Neutrophil (primary cell): ENCODE data around the gene CREB5.

Experiments
- H3K27ac ChIP-seq: fragments of 200-600 bp; sonication (generic); 2 replicates; pipeline ENCODE4 v1.5.1; 2016; ENCODE audit warnings: mild to moderate bottlenecking, moderate library complexity
- H3K27me3 ChIP-seq: fragments of 200-600 bp; sonication (generic); 2 replicates; pipeline ENCODE4 v1.6.0; 2016; ENCODE audit warnings: mild to moderate bottlenecking
- H3K36me3 ChIP-seq: fragments of 200-600 bp; sonication (generic); 2 replicates; pipeline ENCODE4 v1.5.1; 2017
- H3K4me1 ChIP-seq, 2 experiments: fragments of 200-600 bp in 1 of 2; sonication (generic) in 1 of 2; 1 replicate in 1 of 2; 2 replicates in 1 of 2; pipeline versions ENCODE4 v1.5.1 to v1.6.1; 2013 to 2016; ENCODE audit warnings: low read depth in 1 of 2, low read length in 1 of 2, mild to moderate bottlenecking in 1 of 2, moderate library complexity in 1 of 2; ENCODE audit not compliant: control insufficient read depth in 1 of 2, insufficient read depth in 1 of 2
- H3K4me3 ChIP-seq, 2 experiments: fragments of 200-600 bp in 1 of 2; sonication (generic) in 1 of 2; 1 replicate in 1 of 2; 2 replicates in 1 of 2; pipeline ENCODE4 v1.5.1; 2013 to 2016; ENCODE audit warnings: low read depth in 1 of 2, low read length in 1 of 2, mild to moderate bottlenecking in 1 of 2, moderate library complexity in 1 of 2
- H3K9me3 ChIP-seq: fragments of 200-600 bp; sonication (generic); 2 replicates; pipeline ENCODE4 v1.5.1; 2016
- TF ChIP-seq, protein P1 (sequence below): fragments of 200-600 bp; sonication (generic); IDR thresholded peaks from 2 replicates; pipeline ENCODE4 v1.5.1; 2016; ENCODE audit warnings: antibody characterized with exemption

Gene CREB5

DNA sequence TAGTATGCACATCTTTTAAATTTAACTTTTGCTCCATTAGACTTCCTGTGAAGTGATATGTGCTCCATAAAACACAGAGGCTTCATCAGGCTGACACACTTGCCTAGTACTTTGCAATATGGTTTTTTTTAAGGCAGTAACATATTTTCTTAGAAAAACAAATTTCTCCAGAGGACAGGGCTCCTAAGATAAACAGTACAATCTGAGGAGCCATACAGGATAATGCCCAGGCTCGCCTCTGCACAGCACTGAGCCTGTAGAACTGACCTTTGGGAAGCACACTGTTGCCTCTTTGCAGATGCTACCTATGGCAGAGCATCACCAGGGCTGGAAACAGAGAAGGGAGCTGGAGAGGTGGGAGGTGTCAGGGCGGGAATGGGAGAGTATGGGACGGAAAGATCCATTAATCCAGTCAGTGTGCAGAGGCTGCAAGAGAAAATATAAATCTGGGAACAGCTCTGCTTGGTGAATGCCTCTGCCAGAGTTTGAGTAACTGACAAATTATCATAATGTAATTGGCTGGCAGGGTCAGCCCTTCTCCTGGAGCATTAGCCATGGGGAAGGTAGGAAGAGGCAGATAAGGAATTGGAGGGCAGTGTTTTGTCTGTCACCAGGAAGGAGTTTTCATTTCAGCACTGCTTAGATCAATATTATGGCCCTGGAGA is 132.3 kb downstream of the CREB5 start:
- Histone ChIP-seq H3K27me3 (peaks cover 17% of the 10 kb centered on the region), H3K4me1 (no peaks in the 10 kb centered on the region)

DNA sequence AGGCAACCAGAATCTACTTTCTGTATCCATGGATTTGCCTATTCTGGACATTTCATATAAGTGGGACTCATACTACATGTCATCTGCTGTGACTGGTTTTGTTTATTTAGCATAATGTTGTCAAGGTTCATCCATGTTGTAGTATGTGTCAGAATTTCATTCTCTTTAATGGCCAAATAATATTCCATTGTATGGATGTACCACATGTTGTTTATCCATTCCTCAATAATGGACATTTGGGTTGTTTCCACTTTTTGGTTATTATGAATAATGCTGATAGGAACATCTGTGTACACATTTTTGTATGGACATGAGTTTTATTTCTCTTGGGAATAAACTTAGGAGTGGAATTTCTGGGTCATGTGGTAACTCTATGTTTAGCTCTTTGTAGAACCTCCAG is 133.7 kb downstream of the CREB5 start:
- H3K36me3 ChIP-seq, result no peaks in the 10 kb centered on the region
- no peak overlapping the region for H3K4me3 ChIP-seq
- H3K9me3 ChIP-seq, result no peaks in the 10 kb centered on the region
- TF ChIP-seq, protein P1, sequence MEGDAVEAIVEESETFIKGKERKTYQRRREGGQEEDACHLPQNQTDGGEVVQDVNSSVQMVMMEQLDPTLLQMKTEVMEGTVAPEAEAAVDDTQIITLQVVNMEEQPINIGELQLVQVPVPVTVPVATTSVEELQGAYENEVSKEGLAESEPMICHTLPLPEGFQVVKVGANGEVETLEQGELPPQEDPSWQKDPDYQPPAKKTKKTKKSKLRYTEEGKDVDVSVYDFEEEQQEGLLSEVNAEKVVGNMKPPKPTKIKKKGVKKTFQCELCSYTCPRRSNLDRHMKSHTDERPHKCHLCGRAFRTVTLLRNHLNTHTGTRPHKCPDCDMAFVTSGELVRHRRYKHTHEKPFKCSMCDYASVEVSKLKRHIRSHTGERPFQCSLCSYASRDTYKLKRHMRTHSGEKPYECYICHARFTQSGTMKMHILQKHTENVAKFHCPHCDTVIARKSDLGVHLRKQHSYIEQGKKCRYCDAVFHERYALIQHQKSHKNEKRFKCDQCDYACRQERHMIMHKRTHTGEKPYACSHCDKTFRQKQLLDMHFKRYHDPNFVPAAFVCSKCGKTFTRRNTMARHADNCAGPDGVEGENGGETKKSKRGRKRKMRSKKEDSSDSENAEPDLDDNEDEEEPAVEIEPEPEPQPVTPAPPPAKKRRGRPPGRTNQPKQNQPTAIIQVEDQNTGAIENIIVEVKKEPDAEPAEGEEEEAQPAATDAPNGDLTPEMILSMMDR, result no peak
- H3K27ac ChIP-seq, result no peak overlapping the region
- H3K27me3 ChIP-seq, result peaks cover 17% of the 10 kb centered on the region
- H3K4me1 ChIP-seq, result no peaks in the 10 kb centered on the region

More for the DNA sequence above, 132.3 kb downstream of the CREB5 start:
- TF ChIP-seq, protein P1, result no peak
- H3K36me3 ChIP-seq, result no peaks in the 10 kb centered on the region
- H3K4me3 ChIP-seq, result no peak overlapping the region
- no peaks in the 10 kb centered on the region for H3K9me3 ChIP-seq
- no peak overlapping the region for H3K27ac ChIP-seq

DNA sequence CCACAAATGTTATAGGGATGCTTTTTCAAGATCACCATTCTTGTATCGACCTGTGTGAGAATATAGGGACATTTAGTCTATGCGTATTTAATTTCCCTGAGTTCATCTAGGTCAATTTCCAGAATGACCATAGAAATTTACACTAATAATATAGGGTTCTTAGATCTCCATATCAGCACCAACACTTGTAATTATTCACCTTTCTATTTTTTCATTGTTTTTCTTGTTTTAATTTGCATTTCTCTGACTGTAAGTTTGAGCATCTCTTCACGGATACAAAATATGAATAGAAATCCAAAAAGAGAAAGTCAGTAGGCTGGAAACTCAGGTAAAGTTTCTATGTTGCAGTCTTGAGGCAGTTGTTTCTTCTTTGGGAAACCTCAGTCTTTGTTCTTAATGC is 134.8 kb downstream of the CREB5 start:
- TF ChIP-seq, protein P1, result no peak
- H3K27me3 ChIP-seq, result peaks cover 14% of the 10 kb centered on the region
- H3K27ac ChIP-seq, result no peak overlapping the region
- no peaks in the 10 kb centered on the region for H3K9me3 ChIP-seq
- no peaks in the 10 kb centered on the region for H3K36me3 ChIP-seq
- no peaks in the 10 kb centered on the region for H3K4me1 ChIP-seq
- no peak overlapping the region for H3K4me3 ChIP-seq

DNA sequence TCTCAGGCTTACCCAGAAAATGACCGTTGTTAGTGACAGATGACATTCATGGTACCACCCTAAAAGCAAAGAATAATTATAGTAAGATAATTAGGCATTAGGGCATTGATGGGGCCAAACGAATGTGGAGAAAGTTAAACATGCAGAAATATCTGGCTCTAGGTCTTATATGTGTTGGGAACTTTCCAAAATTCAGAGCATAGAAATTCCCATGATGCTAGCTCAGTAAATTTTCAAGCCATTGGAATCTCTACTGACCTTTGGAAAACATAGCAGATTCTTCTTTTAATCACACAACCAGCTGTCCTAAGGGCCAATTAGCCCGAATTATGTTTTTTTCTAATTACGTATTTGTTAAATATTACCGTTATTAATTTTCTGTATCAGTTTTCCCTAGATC is 136.1 kb downstream of the CREB5 start:
- no peaks in the 10 kb centered on the region for H3K36me3 ChIP-seq
- H3K9me3 ChIP-seq, result no peaks in the 10 kb centered on the region
- H3K4me1 ChIP-seq, result no peaks in the 10 kb centered on the region
- no peak overlapping the region for H3K27ac ChIP-seq
- TF ChIP-seq, protein P1, result no peak
- H3K27me3 ChIP-seq, result peaks cover 7% of the 10 kb centered on the region
- H3K4me3 ChIP-seq, result no peak overlapping the region

DNA sequence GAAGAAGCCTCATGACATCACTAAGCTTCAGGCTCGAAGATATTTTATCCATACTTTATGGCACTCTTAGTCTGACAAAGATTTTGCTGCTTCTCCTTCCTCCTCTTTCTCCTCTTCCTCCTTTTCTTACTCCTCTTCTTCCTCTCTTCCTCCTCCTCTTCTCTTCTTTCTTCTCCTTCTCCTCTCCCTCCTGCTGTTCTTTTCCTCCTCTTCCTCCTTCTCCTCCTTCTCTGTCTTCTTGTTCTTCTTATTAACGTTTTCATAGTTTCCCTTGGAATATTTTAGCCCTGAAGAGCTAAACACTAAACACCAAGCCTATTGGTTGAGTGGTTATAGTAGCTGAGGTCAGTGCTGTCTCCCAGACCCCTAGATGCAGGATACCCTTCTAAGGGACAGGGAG is 137.7 kb downstream of the CREB5 start:
- Histone ChIP-seq H3K4me1 (no peaks in the 10 kb centered on the region), H3K9me3 (no peaks in the 10 kb centered on the region), H3K4me3 (no peak overlapping the region), H3K27ac (no peak overlapping the region), H3K27me3 (no peaks in the 10 kb centered on the region), H3K36me3 (no peaks in the 10 kb centered on the region)
- TF ChIP-seq, protein P1, result no peak
